GM19023 (cell line): Measurements from ENCODE around the gene CLPTM1.

Experiments used
- ATAC-seq: cut with Tn5 transposase; IDR thresholded peaks from one replicate; pipeline ENCODE4 v1.9.1; 2021; ENCODE audit warnings: mild to moderate bottlenecking, moderate library complexity; ENCODE audit not compliant: unreplicated experiment

The CLPTM1 gene

GRCh38 chr19:45005787-45006186 lies 50.6 kb downstream of the CLPTM1 start:
- no peak for ATAC-seq

GRCh38 chr19:45008552-45008951 lies 53.4 kb downstream of the CLPTM1 start:
- ATAC-seq, result no peak

- ATAC-seq, result no peak
These were observed 54.6 kb downstream of the CLPTM1 start for GRCh38 chr19:45009625-45010255.

GRCh38 chr19:45010306-45010705 lies 55.1 kb downstream of the CLPTM1 start:
- ATAC-seq, result no peak

GRCh38 chr19:45011959-45012358 lies 56.8 kb downstream of the CLPTM1 start:
- ATAC-seq, result no peak

- peak; percentile 70 for ATAC-seq
These were observed 61.5 kb downstream of the CLPTM1 start for GRCh38 chr19:45016388-45017314.

- ATAC-seq, result no peak
These were observed 64.0 kb downstream of the CLPTM1 start for GRCh38 chr19:45019187-45019586.

- ATAC-seq, result no peak
These were observed 64.9 kb downstream of the CLPTM1 start for GRCh38 chr19:45020071-45020470.

GRCh38 chr19:45021971-45022370 lies 66.8 kb downstream of the CLPTM1 start:
- ATAC-seq, result no peak

GRCh38 chr19:45023048-45023447 lies 67.9 kb downstream of the CLPTM1 start:
- ATAC-seq, result no peak

- no peak for ATAC-seq
These were observed 70.1 kb downstream of the CLPTM1 start for GRCh38 chr19:45025264-45025663.

GRCh38 chr19:45027371-45027770 lies 72.2 kb downstream of the CLPTM1 start:
- no peak for ATAC-seq

- ATAC-seq, result no peak
These were observed 75.6 kb downstream of the CLPTM1 start for GRCh38 chr19:45030825-45031224.

GRCh38 chr19:45032421-45032820 lies 77.2 kb downstream of the CLPTM1 start:
- no peak for ATAC-seq

- ATAC-seq, result no peak
These were observed 80.6 kb downstream of the CLPTM1 start for GRCh38 chr19:45035755-45036154.

GRCh38 chr19:45037393-45038169 lies 82.4 kb downstream of the CLPTM1 start:
- no peak for ATAC-seq

GRCh38 chr19:45038931-45039893 lies 84.0 kb downstream of the CLPTM1 start, which contains the start of gene CLASRP:
CLASRP (plus strand) TSS chr19:45039045; CDS start chr19:45040213, 1,168 bp downstream.
- peak; percentile 88 for ATAC-seq

- ATAC-seq, result no peak
These were observed 85.0 kb downstream of the CLPTM1 start for GRCh38 chr19:45040059-45040771.

GRCh38 chr19:45041125-45041524 lies 85.9 kb downstream of the CLPTM1 start:
- ATAC-seq, result no peak
